Retinal pigment epithelial cell (primary cell): ENCODE results near the gene BUD23.

Source experiments
- DNase-seq: peaks from one replicate; pipeline ENCODE4 v3.0.0-alpha.2; 2010; ENCODE audit warnings: low read depth
- H3K4me3 ChIP-seq: 2 replicates; pipeline ENCODE4 v1.5.1; 2011; ENCODE audit warnings: mild to moderate bottlenecking, low read length, control low read depth, moderate library complexity
- CTCF ChIP-seq: conservative IDR thresholded peaks from 2 replicates; pipeline ENCODE4 v1.5.1; 2011; ENCODE audit warnings: low read depth, low read length, control low read depth, inconsistent platforms

BUD23 gene

DNA sequence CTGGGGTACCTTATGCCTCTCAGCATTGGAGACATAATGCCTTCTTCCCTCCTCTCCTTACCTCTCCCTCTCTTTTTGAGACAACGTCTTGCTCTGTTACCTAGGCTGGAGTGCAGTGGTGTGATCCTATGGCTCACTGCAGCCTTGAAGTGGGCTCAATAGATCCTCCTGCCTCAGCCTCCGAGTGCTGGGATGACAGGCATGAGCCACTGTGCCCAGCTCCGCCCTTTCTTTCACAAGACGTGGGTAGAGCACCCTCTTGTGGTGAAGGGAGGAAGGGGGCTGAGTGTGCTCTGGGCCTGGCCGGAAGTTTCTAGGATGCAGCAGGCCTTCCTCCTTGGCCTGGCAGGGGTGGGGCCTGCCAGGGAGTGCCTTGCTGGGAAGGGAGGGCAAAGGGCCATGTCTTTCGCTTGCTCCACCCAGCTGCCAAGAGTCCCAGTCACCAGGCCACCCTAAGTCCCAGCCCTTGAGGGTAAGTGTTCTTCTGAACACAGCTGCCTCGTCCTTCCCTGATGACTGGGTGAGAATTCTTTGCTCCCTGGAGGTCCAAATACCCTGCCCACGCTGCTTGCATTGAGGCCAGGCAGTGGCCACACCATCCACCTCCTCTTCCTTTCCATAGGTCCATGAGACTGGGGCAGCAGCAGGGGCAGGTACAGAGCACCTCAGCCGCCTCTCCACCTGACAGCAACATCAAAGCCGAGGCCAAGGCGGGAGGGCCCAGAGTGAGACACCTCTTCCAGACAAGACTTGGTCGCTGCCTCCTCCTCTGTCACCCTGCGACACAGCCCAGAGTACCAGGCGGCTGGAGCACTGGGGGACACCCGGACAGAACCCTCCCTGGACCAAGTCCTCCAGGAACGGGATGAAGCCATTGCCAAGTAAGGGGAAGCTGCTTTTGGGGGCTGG lies 51.5 kb downstream of the BUD23 start:
- H3K4me3 ChIP-seq = no peak overlapping the region
- no peak for DNase-seq
- TF ChIP-seq CTCF = peak; percentile 78

GRCh38 chr7:73735528-73735905 lies 52.1 kb downstream of the BUD23 start:
- no peak for DNase-seq
- TF ChIP-seq CTCF = no peak

GRCh38 chr7:73736885-73737284 lies 53.5 kb downstream of the BUD23 start:
- no peak for TF ChIP-seq CTCF
- H3K4me3 ChIP-seq = no peak overlapping the region

More at GRCh38 chr7:73735528-73735905, 52.1 kb downstream of the BUD23 start:
- H3K4me3 ChIP-seq = no peak overlapping the region

DNA sequence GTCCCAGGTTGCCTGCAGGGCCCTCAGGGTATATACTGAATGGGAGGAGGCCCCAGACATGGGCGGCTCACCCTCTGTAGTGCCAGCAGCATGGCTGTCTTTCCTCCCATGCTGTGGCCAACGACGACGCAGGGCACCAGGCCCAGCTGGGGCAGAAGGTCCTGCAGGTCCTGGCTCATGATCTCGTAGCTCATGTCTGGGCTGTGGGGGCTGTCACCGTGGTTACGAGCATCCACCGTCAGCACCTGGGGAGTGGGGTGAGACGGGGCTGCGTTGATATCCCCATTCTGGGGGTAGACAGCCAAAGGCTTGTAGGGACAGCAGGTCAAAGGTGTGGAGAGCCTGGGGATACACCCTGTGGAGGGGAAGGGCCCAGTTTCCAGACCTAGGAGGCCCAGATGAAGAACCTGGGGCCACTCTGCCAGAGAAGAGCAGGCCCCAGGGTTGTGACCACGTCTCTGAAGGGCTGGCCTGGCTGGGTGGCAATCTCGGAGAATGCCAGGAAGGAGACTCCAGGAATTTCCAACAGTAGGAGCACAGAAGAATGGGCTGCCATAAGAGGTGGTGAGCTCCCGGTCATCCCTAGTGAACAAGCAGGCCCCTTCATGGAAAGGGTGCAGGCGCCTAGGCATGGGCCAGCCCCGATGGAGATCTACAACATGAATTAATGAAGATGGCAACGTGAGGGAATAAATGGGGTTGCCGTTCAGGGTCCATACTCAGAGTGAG lies 54.3 kb downstream of the BUD23 start:
- no peak for DNase-seq
- TF ChIP-seq CTCF = no peak
- peak overlapping the region; percentile 71 for H3K4me3 ChIP-seq

More at GRCh38 chr7:73736885-73737284, 53.5 kb downstream of the BUD23 start:
- DNase-seq = no peak

GRCh38 chr7:73738220-73738611 lies 54.8 kb downstream of the BUD23 start:
- no peak for TF ChIP-seq CTCF
- no peak for DNase-seq
- H3K4me3 ChIP-seq = peak overlapping the region; percentile 71

DNA sequence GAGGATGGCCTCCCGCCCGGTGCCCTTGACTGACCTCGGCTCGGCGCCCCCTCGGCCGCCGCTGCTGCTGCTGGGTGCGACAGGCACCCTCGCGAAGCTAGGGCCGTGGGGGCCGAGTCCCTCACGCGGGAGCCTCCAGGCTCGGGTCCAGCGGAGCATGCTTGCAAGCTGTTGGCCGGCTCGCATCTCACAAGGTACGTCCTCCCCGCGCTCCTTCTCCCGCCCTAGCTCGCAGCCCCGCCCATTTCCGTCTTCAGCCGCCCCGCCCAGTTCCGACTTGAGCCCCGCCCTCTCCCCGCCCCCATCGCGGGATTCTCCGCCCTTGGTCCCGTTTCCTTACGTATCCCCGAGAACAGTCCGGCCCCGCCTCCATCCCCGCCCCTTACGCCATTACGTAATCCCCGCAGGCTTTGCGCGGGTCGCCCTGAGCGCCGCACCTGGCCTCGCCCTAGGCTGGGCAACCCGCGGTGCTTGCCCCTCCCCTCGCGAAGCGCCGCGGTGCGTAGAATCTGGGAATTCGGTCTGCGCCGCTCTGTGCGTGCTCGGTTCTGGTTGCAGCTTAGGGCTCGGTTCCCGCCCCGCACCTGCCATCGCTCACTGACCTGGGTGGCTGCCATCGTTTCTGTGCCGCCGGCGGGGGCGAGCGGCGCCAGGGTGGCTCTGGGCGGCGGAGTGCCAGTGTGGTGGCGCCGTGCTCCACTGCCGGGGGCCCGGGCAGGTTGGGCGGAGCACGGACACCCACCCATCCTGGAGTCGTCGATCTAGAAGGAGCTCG lies 55.4 kb downstream of the BUD23 start, which contains the start of gene ABHD11:
Gene ABHD11, minus strand, starts transcription at position 191 of the 775 bp plus-strand sequence. Its CDS starts 32 bp downstream, at position 159.
- peak; percentile 81 for DNase-seq
- no peak for TF ChIP-seq CTCF
- H3K4me3 ChIP-seq = peak within 1 kb of the TSS; percentile 73
